CD4-positive, alpha-beta T cell treated with Interleukin-2 at 100 ng/mL for 4 hours (primary cell): ENCODE data around the gene MED13.

Experiments used
- DNase-seq: peaks from one replicate; pipeline ENCODE4 v3.0.0-alpha.2; 2020; ENCODE audit warnings: low spot score

The MED13 gene

GRCh38 chr17:62064791-62065563 is at the start of gene MED13:
MED13 (minus strand) TSS chr17:62065278; CDS start chr17:62065205, 73 bp downstream.
- DNase-seq: peak; percentile 52

- DNase-seq: no peak
These were observed 47.2 kb upstream of the MED13 start for GRCh38 chr17:62112229-62112628.

- DNase-seq: no peak
These were observed 46.6 kb upstream of the MED13 start for GRCh38 chr17:62111562-62112171.

GRCh38 chr17:62110923-62111484 is 45.9 kb upstream of the MED13 start:
- no peak for DNase-seq

GRCh38 chr17:62109924-62110323 is 44.8 kb upstream of the MED13 start:
- no peak for DNase-seq

- peak; percentile 19 for DNase-seq
These were observed 44.4 kb upstream of the MED13 start for GRCh38 chr17:62109378-62109902.

- no peak for DNase-seq
These were observed 40.8 kb upstream of the MED13 start for GRCh38 chr17:62105861-62106260.

- no peak for DNase-seq
These were observed 40.3 kb upstream of the MED13 start for GRCh38 chr17:62105357-62105756.

GRCh38 chr17:62101515-62101914 is 36.4 kb upstream of the MED13 start:
- no peak for DNase-seq

- DNase-seq: no peak
These were observed 36.0 kb upstream of the MED13 start for GRCh38 chr17:62101090-62101489.

- DNase-seq: no peak
These were observed 35.0 kb upstream of the MED13 start for GRCh38 chr17:62100055-62100454.

GRCh38 chr17:62099532-62099931 is 34.5 kb upstream of the MED13 start:
- DNase-seq: no peak

GRCh38 chr17:62098623-62099231 is 33.6 kb upstream of the MED13 start:
- DNase-seq: no peak

- DNase-seq: no peak
These were observed 31.3 kb upstream of the MED13 start for GRCh38 chr17:62096401-62096670.

- DNase-seq: no peak
These were observed 29.1 kb upstream of the MED13 start for GRCh38 chr17:62094175-62094574.

GRCh38 chr17:62093188-62094155 is 28.4 kb upstream of the MED13 start:
- DNase-seq: no peak

GRCh38 chr17:62092784-62093183 is 27.7 kb upstream of the MED13 start:
- no peak for DNase-seq

GRCh38 chr17:62091804-62092203 is 26.7 kb upstream of the MED13 start:
- no peak for DNase-seq

GRCh38 chr17:62090868-62091267 is 25.8 kb upstream of the MED13 start:
- no peak for DNase-seq

GRCh38 chr17:62090021-62090824 is 25.1 kb upstream of the MED13 start:
- no peak for DNase-seq

GRCh38 chr17:62089334-62089733 is 24.3 kb upstream of the MED13 start:
- DNase-seq: no peak
